HG02840 (cell line): ENCODE data around the gene GRB2.
A peak's percentile ranks its signal among the peaks of the same experiment; 100 is the strongest.
"Not testable (repeated sequence)": the region's sequence is repeated elsewhere in the genome, so short reads cannot be mapped to it uniquely, and the experiment has no call there.

ENCODE experiments used
- ATAC-seq: cut with Tn5 transposase; IDR thresholded peaks from one replicate; pipeline ENCODE4 v1.9.1; 2021; ENCODE audit warnings: mild to moderate bottlenecking, moderate library complexity, moderate number of reproducible peaks; ENCODE audit not compliant: unreplicated experiment, low FRiP score

GRB2 gene

GRCh38 chr17:75325827-75326225 lies 79.7 kb downstream of the GRB2 start:
- no peak for ATAC-seq

- no peak for ATAC-seq
Measured at GRCh38 chr17:75325348-75325747, 80.1 kb downstream of the GRB2 start.

GRCh38 chr17:75321506-75321905 lies 84.0 kb downstream of the GRB2 start:
- ATAC-seq: no peak

- peak; percentile 52 for ATAC-seq
Measured at GRCh38 chr17:75319904-75320691, 85.4 kb downstream of the GRB2 start.

- ATAC-seq: no peak
Measured at GRCh38 chr17:75318615-75319222, 86.8 kb downstream of the GRB2 start.

- no peak for ATAC-seq
Measured at GRCh38 chr17:75318211-75318610, 87.3 kb downstream of the GRB2 start.

GRCh38 chr17:75317671-75318070 lies 87.8 kb downstream of the GRB2 start:
- ATAC-seq: no peak

- ATAC-seq: no peak
Measured at GRCh38 chr17:75316253-75316652, 89.2 kb downstream of the GRB2 start.

GRCh38 chr17:75315541-75316243 lies 89.8 kb downstream of the GRB2 start:
- no peak for ATAC-seq

- ATAC-seq: no peak
Measured at GRCh38 chr17:75313941-75314551, 91.4 kb downstream of the GRB2 start.

- ATAC-seq: no peak
Measured at GRCh38 chr17:75308732-75309629, 96.5 kb downstream of the GRB2 start.

- ATAC-seq: no peak
Measured at GRCh38 chr17:75307957-75308731, 97.3 kb downstream of the GRB2 start.

GRCh38 chr17:75301502-75302206 lies 103.8 kb downstream of the GRB2 start:
- ATAC-seq: no peak

- ATAC-seq: no peak
Measured at GRCh38 chr17:75301049-75301448, 104.4 kb downstream of the GRB2 start.

GRCh38 chr17:75300280-75300679 lies 105.2 kb downstream of the GRB2 start:
- no peak for ATAC-seq

- peak; percentile 59 for ATAC-seq
Measured at GRCh38 chr17:75295201-75296158, 110.0 kb downstream of the GRB2 start.

GRCh38 chr17:75292810-75293448 lies 112.5 kb downstream of the GRB2 start:
- ATAC-seq: not testable (repeated sequence)
